Caco-2 (cell line): ENCODE measurements around the gene AMFR. TPM values are rescaled to one million over a fixed set of nuclear protein-coding genes. Genes with fewer than 3 reads are reported as not detected.

Experiments used
- BruUV-seq: library from RNA; stranded (reverse); fragments of 400-500 nt; replicated peaks from 2 replicates; lab custom pipeline; 2021; lab: Mats Ljungman, UMichigan
- CTCF ChIA-PET: fragments of 300-600 bp; sonication (Branson Sonifier 250); formaldehyde crosslinking; loops from one replicate; lab custom pipeline; 2022; ENCODE audit warnings: antibody characterized with exemption; lab: Charles Lee
- POLR2A ChIA-PET: fragments of 300-600 bp; sonication (Branson Sonifier 250); formaldehyde crosslinking; loops from one replicate; lab custom pipeline; 2022; ENCODE audit warnings: antibody characterized with exemption; lab: Charles Lee
- DNase-seq, 2 experiments: peaks; one replicate each; pipeline versions ENCODE4 v3.0.0 to v3.0.0-alpha.2; 2020 to 2022
- H3K27me3 ChIP-seq: replicated peaks from 2 replicates; pipeline ENCODE4 v1.6.0; 2011; ENCODE audit warnings: low read length; ENCODE audit not compliant: control insufficient read depth, insufficient read depth
- H3K36me3 ChIP-seq: 2 replicates; pipeline ENCODE4 v1.5.1; 2011; ENCODE audit warnings: low read length; ENCODE audit not compliant: control insufficient read depth, insufficient read depth
- H3K4me1 ChIP-seq: fragments of 250-450 bp; sonication (Bioruptor Pico); 2 replicates; pipeline ENCODE4 v1.5.1; 2020; ENCODE audit warnings: mild to moderate bottlenecking
- H3K4me3 ChIP-seq: 2 replicates; pipeline ENCODE4 v1.5.1; 2011; ENCODE audit warnings: low read depth, mild to moderate bottlenecking, control low read depth, low read length
- H3K9me3 ChIP-seq: fragments of 250-450 bp; sonication (Bioruptor Pico); 2 replicates; pipeline ENCODE4 v1.5.1; 2020; ENCODE audit warnings: mild to moderate bottlenecking, moderate library complexity
- H3K27ac Mint-ChIP-seq: one replicate; pipeline ENCODE4 v1.8.0; 2022; ENCODE audit warnings: mixed read lengths; ENCODE audit not compliant: unreplicated experiment
- H3K27me3 Mint-ChIP-seq: one replicate; pipeline ENCODE4 v1.8.0; 2022; ENCODE audit warnings: mixed read lengths; ENCODE audit not compliant: insufficient read depth, unreplicated experiment
- H3K36me3 Mint-ChIP-seq: one replicate; pipeline ENCODE4 v1.8.0; 2022; ENCODE audit warnings: mild to moderate bottlenecking, mixed read lengths; ENCODE audit not compliant: insufficient read depth, unreplicated experiment
- H3K4me1 Mint-ChIP-seq: one replicate; pipeline ENCODE4 v1.8.0; 2022; ENCODE audit warnings: low read depth, mixed read lengths; ENCODE audit not compliant: unreplicated experiment
- H3K4me3 Mint-ChIP-seq: one replicate; pipeline ENCODE4 v1.8.0; 2022; ENCODE audit warnings: mild to moderate bottlenecking, moderate library complexity, mixed read lengths; ENCODE audit not compliant: unreplicated experiment
- H3K9me3 Mint-ChIP-seq: one replicate; pipeline ENCODE4 v1.8.0; 2022; ENCODE audit warnings: mixed read lengths; ENCODE audit not compliant: unreplicated experiment
- intact Hi-C: fragments of 100-400 bp; cut with micrococcal nuclease; formaldehyde crosslinking; loops from one replicate; pipeline ENCODE4 v1.10.0; 2022; ENCODE audit not compliant: unreplicated experiment
- total RNA-seq: library from RNA; stranded (reverse); gene quantifications from 2 replicates; pipeline ENCODE4 v1.2.3, GENCODE V29; 2022
- TF ChIP-seq, protein P1 (sequence below), 2 experiments: fragments of 200-600 bp in 1 of 2; IDR thresholded peaks; 1 replicate in 1 of 2; 2 replicates in 1 of 2; pipeline versions ENCODE4 v1.5.1 to v1.8.0; 2011 to 2022; ENCODE audit warnings: antibody characterized with exemption in 1 of 2, control low read depth in 1 of 2, inconsistent platforms in 1 of 2, low read depth in 1 of 2, low read length in 1 of 2, mild to moderate bottlenecking in 1 of 2, moderate library complexity in 1 of 2; ENCODE audit not compliant: insufficient read depth in 1 of 2, severe bottlenecking in 1 of 2, unreplicated experiment in 1 of 2

Gene AMFR
- total RNA-seq, 1 experiment from 2014 or later, result 106 TPM

GRCh38 chr16:56312556-56312955 is 112.8 kb downstream of the AMFR start:
- Mint-ChIP-seq H3K27ac (no peak overlapping the region), H3K4me3 (no peak overlapping the region), H3K4me1 (no peaks in the 10 kb centered on the region), H3K36me3 (no peaks in the 10 kb centered on the region), H3K9me3 (no peaks in the 10 kb centered on the region), H3K27me3 (peaks cover 4% of the 10 kb centered on the region)
- intact Hi-C loops, result no loop called here
- ChIA-PET CTCF (interaction anchor here (0.7 kb wide), 1 partner anchor 189 kb away, joined by 3 read pairs; no protein-coding TSS in a partner anchor), POLR2A (no interaction called here)
- H3K9me3 ChIP-seq, result no peaks in the 10 kb centered on the region
- H3K36me3 ChIP-seq, result no peaks in the 10 kb centered on the region
- TF ChIP-seq, protein P1, sequence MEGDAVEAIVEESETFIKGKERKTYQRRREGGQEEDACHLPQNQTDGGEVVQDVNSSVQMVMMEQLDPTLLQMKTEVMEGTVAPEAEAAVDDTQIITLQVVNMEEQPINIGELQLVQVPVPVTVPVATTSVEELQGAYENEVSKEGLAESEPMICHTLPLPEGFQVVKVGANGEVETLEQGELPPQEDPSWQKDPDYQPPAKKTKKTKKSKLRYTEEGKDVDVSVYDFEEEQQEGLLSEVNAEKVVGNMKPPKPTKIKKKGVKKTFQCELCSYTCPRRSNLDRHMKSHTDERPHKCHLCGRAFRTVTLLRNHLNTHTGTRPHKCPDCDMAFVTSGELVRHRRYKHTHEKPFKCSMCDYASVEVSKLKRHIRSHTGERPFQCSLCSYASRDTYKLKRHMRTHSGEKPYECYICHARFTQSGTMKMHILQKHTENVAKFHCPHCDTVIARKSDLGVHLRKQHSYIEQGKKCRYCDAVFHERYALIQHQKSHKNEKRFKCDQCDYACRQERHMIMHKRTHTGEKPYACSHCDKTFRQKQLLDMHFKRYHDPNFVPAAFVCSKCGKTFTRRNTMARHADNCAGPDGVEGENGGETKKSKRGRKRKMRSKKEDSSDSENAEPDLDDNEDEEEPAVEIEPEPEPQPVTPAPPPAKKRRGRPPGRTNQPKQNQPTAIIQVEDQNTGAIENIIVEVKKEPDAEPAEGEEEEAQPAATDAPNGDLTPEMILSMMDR (IDR thresholded peaks at IDR 0.05; ENCODE audit: insufficient read depth in 1 of 2, low read depth in 1 of 2, low read length in 1 of 2, severe bottlenecking in 1 of 2, unreplicated experiment in 1 of 2), result no peak
- no peaks in the 10 kb centered on the region for H3K27me3 ChIP-seq
- no peak for DNase-seq
- no TSS peak for BruUV-seq
- H3K4me1 ChIP-seq, result no peaks in the 10 kb centered on the region
- H3K4me3 ChIP-seq, result no peak overlapping the region

DNA sequence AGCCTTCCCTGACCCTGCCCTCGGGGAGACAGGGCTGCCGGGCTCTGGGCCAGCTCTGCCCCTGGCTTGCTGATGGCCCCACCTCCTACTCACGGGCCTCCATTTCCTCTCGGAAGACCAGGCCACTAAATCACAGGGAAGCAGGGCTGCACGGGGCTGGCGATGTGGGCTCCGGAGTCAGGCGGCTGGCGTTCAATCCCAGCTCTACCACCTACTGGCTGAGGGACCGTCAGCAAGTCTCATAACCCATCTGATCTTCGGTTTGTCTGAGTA is 113.4 kb downstream of the AMFR start:
- Mint-ChIP-seq H3K27me3 (no peaks in the 10 kb centered on the region), H3K36me3 (no peaks in the 10 kb centered on the region), H3K27ac (no peak overlapping the region), H3K4me1 (no peaks in the 10 kb centered on the region), H3K9me3 (no peaks in the 10 kb centered on the region), H3K4me3 (no peak overlapping the region)
- Histone ChIP-seq H3K27me3 (no peaks in the 10 kb centered on the region), H3K4me1 (peaks cover 2% of the 10 kb centered on the region; the same call in 1 of the 2 replicates), H3K36me3 (no peaks in the 10 kb centered on the region), H3K4me3 (no peak overlapping the region), H3K9me3 (no peaks in the 10 kb centered on the region)
- POLR2A ChIA-PET, result no interaction called here
- no peak for DNase-seq
- TF ChIP-seq, protein P1 (IDR thresholded peaks at IDR 0.05; ENCODE audit: insufficient read depth in 1 of 2, low read depth in 1 of 2, low read length in 1 of 2, severe bottlenecking in 1 of 2, unreplicated experiment in 1 of 2), result no peak
- no TSS peak for BruUV-seq
- CTCF ChIA-PET, result interaction anchor here (0.7 to 1.3 kb wide), 3 partner anchors 10 to 190 kb away, joined by 3 to 4 read pairs (median 3); no protein-coding TSS in a partner anchor
- intact Hi-C loops, result no loop called here

Other genes with a start within 250 kb of the AMFR start
- gene GNAO1, start 234.1 kb downstream of the AMFR start, total RNA-seq, result 1.9 and 3.2 TPM in 2 replicates
- 305 and 311 TPM in 2 replicates for gene NUDT21, start 25.8 kb upstream of the AMFR start, total RNA-seq
- gene OGFOD1, start 26.0 kb upstream of the AMFR start, total RNA-seq, result 75.5 and 79.0 TPM in 2 replicates
- 25.6 and 27.7 TPM in 2 replicates for gene BBS2, start 94.5 kb upstream of the AMFR start, total RNA-seq
- not detected in 2 replicates for gene MT4, start 139.5 kb upstream of the AMFR start, total RNA-seq
- not detected in 2 replicates for gene MT3, start 164.0 kb upstream of the AMFR start, total RNA-seq
- 4.3 and 10.5 TPM in 2 replicates for gene MT2A, start 183.0 kb upstream of the AMFR start, total RNA-seq
- 0.56 and 2.0 TPM in 2 replicates for gene MT1E, start 200.2 kb upstream of the AMFR start, total RNA-seq
- gene MT1M, start 207.1 kb upstream of the AMFR start, total RNA-seq, result not detected in 2 replicates
- 2.0 and 2.5 TPM in 2 replicates for gene MT1A, start 213.1 kb upstream of the AMFR start, total RNA-seq
- not detected in 2 replicates for gene MT1B, start 226.3 kb upstream of the AMFR start, total RNA-seq
- 2.8 and 12.5 TPM in 2 replicates for gene MT1F, start 232.4 kb upstream of the AMFR start, total RNA-seq
- gene MT1G, start 242.5 kb upstream of the AMFR start, total RNA-seq, result not detected in 2 replicates
- not detected in 2 replicates for gene MT1H, start 244.3 kb upstream of the AMFR start, total RNA-seq